HEK293 (cell line): Measurements from ENCODE around the gene NEK6.

Experiments used
- CTCF ChIA-PET: fragments of 350-600 bp; formaldehyde crosslinking; extraction: SDS; loops from one replicate; lab custom pipeline; 2021; ENCODE audit warnings: antibody characterized with exemption; lab: Yijun Ruan, JAX
- POLR2A ChIA-PET: fragments of 300-600 bp; formaldehyde crosslinking; extraction: SDS; loops from one replicate; lab custom pipeline; 2020; ENCODE audit warnings: antibody characterized with exemption, inconsistent platforms; lab: Yijun Ruan, JAX
- H3K27ac ChIP-seq: fragments of 200-500 bp; sonication (Bioruptor generic); 2 replicates; pipeline ENCODE4 v1.5.1; 2014; ENCODE audit warnings: low read depth, low read length, control low read depth, inconsistent platforms; ENCODE audit errors: extremely low read depth
- H3K36me3 ChIP-seq, 2 experiments: fragments of 200-500 bp in 1 of 2; sonication (Bioruptor generic) in 1 of 2; 1 replicate in 1 of 2; 2 replicates in 1 of 2; pipeline ENCODE4 v1.5.1; 2014 to 2017; ENCODE audit warnings: inconsistent platforms in 2 of 2, low read length in 2 of 2; ENCODE audit not compliant: control insufficient read depth in 2 of 2, insufficient read depth in 1 of 2
- H3K4me1 ChIP-seq: fragments of 200-500 bp; sonication (Bioruptor generic); 2 replicates; pipeline ENCODE4 v1.5.1; 2014; ENCODE audit warnings: mild to moderate bottlenecking, low read length, inconsistent platforms; ENCODE audit not compliant: control insufficient read depth, insufficient read depth
- H3K4me3 ChIP-seq: 2 replicates; pipeline ENCODE4 v1.5.1; 2011; ENCODE audit warnings: low read depth, mild to moderate bottlenecking, control low read depth, low read length, moderate library complexity
- H3K9me3 ChIP-seq: fragments of 200-500 bp; sonication (Bioruptor generic); 2 replicates; pipeline ENCODE4 v1.5.1; 2014; ENCODE audit warnings: low read depth, low read length, inconsistent platforms; ENCODE audit not compliant: control insufficient read depth, insufficient read depth
- MEIS1 ChIP-seq: sonication (generic); formaldehyde crosslinking; IDR thresholded peaks from 2 replicates; pipeline ENCODE4 v1.8.1; 2022; ENCODE audit warnings: missing genetic modification reagents, mild to moderate bottlenecking, borderline replicate concordance
- ZBTB17 ChIP-seq: fragments of 450-650 bp; formaldehyde crosslinking; IDR thresholded peaks from 2 replicates; pipeline ENCODE4 v1.5.1; 2016; ENCODE audit warnings: missing biosample characterization, missing genetic modification characterization
- ZBTB20 ChIP-seq: fragments of 450-650 bp; formaldehyde crosslinking; IDR thresholded peaks from 2 replicates; pipeline ENCODE4 v1.5.1; 2016; ENCODE audit warnings: missing biosample characterization, missing genetic modification characterization
- ZFHX2 ChIP-seq: fragments of 450-650 bp; formaldehyde crosslinking; conservative IDR thresholded peaks from 2 replicates; pipeline ENCODE4 v1.5.1; 2016; ENCODE audit warnings: missing biosample characterization, missing genetic modification characterization
- ZFP37 ChIP-seq: fragments of 450-650 bp; formaldehyde crosslinking; IDR thresholded peaks from 2 replicates; pipeline ENCODE4 v1.5.1; 2016; ENCODE audit warnings: missing biosample characterization, missing genetic modification characterization
- ZNF10 ChIP-seq: fragments of 450-650 bp; formaldehyde crosslinking; IDR thresholded peaks from 2 replicates; pipeline ENCODE4 v1.5.1; 2017; ENCODE audit warnings: missing biosample characterization, missing genetic modification characterization
- ZNF248 ChIP-seq: fragments of 450-650 bp; formaldehyde crosslinking; IDR thresholded peaks from 2 replicates; pipeline ENCODE4 v1.5.1; 2017; ENCODE audit warnings: missing biosample characterization, missing genetic modification characterization
- ZNF311 ChIP-seq: fragments of 450-650 bp; formaldehyde crosslinking; IDR thresholded peaks from 2 replicates; pipeline ENCODE4 v1.5.1; 2017; ENCODE audit warnings: missing biosample characterization, missing genetic modification characterization, borderline replicate concordance
- ZNF433 ChIP-seq: fragments of 450-650 bp; formaldehyde crosslinking; IDR thresholded peaks from 2 replicates; pipeline ENCODE4 v1.5.1; 2016; ENCODE audit warnings: missing biosample characterization, missing genetic modification characterization, low read depth
- ZNF529 ChIP-seq: fragments of 450-650 bp; formaldehyde crosslinking; IDR thresholded peaks from 2 replicates; pipeline ENCODE4 v1.5.1; 2017; ENCODE audit warnings: missing genetic modification characterization, missing biosample characterization; ENCODE audit not compliant: insufficient replicate concordance
- ZNF530 ChIP-seq: fragments of 450-650 bp; formaldehyde crosslinking; IDR thresholded peaks from 2 replicates; pipeline ENCODE4 v1.5.1; 2016; ENCODE audit warnings: low read depth, missing biosample characterization, missing genetic modification characterization
- ZNF549 ChIP-seq: fragments of 450-650 bp; IDR thresholded peaks from 2 replicates; pipeline ENCODE4 v1.5.1; 2018; ENCODE audit warnings: missing biosample characterization, missing genetic modification characterization, mild to moderate bottlenecking, inconsistent platforms, moderate library complexity
- ZNF571 ChIP-seq: fragments of 450-650 bp; formaldehyde crosslinking; IDR thresholded peaks from 2 replicates; pipeline ENCODE4 v1.5.0; 2017; ENCODE audit warnings: missing biosample characterization, missing genetic modification characterization
- ZNF837 ChIP-seq: fragments of 450-650 bp; formaldehyde crosslinking; IDR thresholded peaks from 2 replicates; pipeline ENCODE4 v1.5.1; 2016; ENCODE audit warnings: missing biosample characterization, missing genetic modification characterization
- ZSCAN30 ChIP-seq: fragments of 450-650 bp; IDR thresholded peaks from 2 replicates; pipeline ENCODE4 v1.5.1; 2018; ENCODE audit warnings: missing biosample characterization, mild to moderate bottlenecking, missing genetic modification characterization, moderate library complexity
- TF ChIP-seq, protein P1 (sequence below): fragments of 450-650 bp; formaldehyde crosslinking; IDR thresholded peaks from 2 replicates; pipeline ENCODE4; 2016; ENCODE audit warnings: missing biosample characterization, missing genetic modification characterization
- TF ChIP-seq, protein P2 (sequence below): fragments of 450-650 bp; formaldehyde crosslinking; IDR thresholded peaks from 2 replicates; pipeline ENCODE4 v1.5.1; 2017; ENCODE audit warnings: missing biosample characterization, mild to moderate bottlenecking, missing genetic modification characterization, moderate library complexity
- TF ChIP-seq, protein P3 (sequence below): fragments of 450-650 bp; formaldehyde crosslinking; IDR thresholded peaks from 2 replicates; pipeline ENCODE4 v1.5.1; 2016; ENCODE audit warnings: missing biosample characterization, missing genetic modification characterization
- TF ChIP-seq, protein P4 (sequence below): fragments of 450-650 bp; formaldehyde crosslinking; IDR thresholded peaks from 2 replicates; pipeline ENCODE4 v1.5.1; 2016; ENCODE audit warnings: missing biosample characterization, missing genetic modification characterization
- TF ChIP-seq, protein P5 (sequence below): fragments of 450-650 bp; formaldehyde crosslinking; IDR thresholded peaks from 2 replicates; pipeline ENCODE4 v1.5.1; 2016; ENCODE audit warnings: missing biosample characterization, missing genetic modification characterization

The NEK6 gene

DNA sequence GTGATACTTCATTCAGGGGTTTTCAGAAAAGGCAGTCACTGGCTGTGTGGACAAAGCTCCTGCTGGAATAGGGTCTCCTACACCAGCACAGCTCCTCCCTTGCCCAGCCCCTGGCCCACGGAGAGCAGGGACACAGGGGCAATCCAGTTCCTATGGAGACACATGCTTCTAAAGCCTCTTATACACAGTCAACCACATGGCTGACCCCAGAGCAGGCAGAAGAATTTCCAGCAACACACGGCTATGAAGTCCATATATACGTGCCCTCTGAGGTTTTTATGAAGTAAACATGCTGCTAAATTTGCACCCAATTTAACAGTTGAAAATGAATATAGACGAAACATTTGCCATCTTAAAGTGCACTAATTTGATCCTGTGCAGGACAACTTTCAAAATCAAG is 138.1 kb downstream of the NEK6 start:
- TF ChIP-seq ZNF311 (tag by site-specific recombination) (no peak), ZNF10 (no peak), ZNF529 (tag by site-specific recombination) (no peak), ZFHX2 (no peak), ZFP37 (tag by site-specific recombination) (no peak), MEIS1 (no peak), ZSCAN30 (no peak), ZNF571 (tag by site-specific recombination) (no peak), ZNF837 (no peak), ZNF530 (tag by site-specific recombination) (no peak)
- TF ChIP-seq, protein P1, sequence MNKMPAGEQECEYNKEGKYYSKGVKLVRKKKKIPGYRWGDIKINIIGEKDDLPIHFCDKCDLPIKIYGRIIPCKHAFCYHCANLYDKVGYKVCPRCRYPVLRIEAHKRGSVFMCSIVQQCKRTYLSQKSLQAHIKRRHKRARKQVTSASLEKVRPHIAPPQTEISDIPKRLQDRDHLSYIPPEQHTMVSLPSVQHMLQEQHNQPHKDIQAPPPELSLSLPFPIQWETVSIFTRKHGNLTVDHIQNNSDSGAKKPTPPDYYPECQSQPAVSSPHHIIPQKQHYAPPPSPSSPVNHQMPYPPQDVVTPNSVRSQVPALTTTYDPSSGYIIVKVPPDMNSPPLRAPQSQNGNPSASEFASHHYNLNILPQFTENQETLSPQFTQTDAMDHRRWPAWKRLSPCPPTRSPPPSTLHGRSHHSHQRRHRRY (tag by site-specific recombination), result no peak
- H3K27ac ChIP-seq, result no peak overlapping the region
- ChIA-PET CTCF (interaction anchor here (0.6 to 1.2 kb wide), 5 partner anchors 9 to 1607 kb away, joined by 3 to 8 read pairs (median 4); no protein-coding TSS in a partner anchor), POLR2A (no interaction called here)
- H3K9me3 ChIP-seq, result no peaks in the 10 kb centered on the region
- H3K4me1 ChIP-seq, result peaks cover 11% of the 10 kb centered on the region
- no peak overlapping the region for H3K4me3 ChIP-seq
- H3K36me3 ChIP-seq, result peaks cover 0 to 49% of the 10 kb centered on the region in 2 experiments; a peak in 1 of 3 replicates

DNA sequence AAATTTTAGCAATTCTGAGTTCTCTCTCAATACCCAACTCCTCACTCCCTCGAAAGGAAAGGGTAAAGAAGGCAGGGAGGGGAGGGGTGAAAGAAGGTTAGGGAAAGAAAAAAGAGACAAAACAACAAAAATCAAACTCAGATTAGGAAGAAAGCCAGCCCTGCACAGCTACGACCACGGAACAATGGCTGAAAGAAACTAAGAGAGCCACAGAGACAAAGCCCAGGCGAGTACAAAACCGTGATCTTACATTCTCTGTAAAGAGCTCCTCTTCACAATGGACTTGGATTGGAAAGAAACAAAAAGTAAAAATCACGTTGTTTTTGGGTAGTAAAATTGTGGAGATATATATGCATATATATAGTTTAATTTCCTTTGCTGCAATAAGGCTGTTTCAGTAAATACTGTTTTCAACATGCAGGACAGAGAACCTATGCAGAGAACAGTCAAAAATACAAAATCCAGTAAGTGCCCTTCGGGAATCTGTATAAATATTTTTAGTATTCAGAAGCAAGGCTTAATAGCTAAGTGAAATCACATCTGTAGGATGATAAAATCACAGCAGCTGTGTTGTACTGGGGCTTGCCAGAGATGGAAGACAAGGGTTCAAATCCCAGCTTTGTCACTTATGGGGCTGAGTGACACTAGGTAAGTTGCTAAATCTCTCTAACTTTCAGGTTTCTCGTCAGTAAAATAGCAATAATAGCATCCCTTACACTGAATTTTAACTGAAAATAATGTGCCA is 140.6 kb downstream of the NEK6 start:
- Histone ChIP-seq H3K27ac (no peak overlapping the region), H3K9me3 (no peaks in the 10 kb centered on the region), H3K36me3 (peaks cover 3 to 74% of the 10 kb centered on the region in 2 experiments; a peak in 2 of 3 replicates), H3K4me3 (no peak overlapping the region), H3K4me1 (peaks cover 2% of the 10 kb centered on the region)
- ChIA-PET POLR2A (interaction anchor here (0.7 to 1.2 kb wide), 2 partner anchors 10 to 128 kb away, joined by 3 read pairs; no protein-coding TSS in a partner anchor), CTCF (interaction anchor here (0.8 to 2.8 kb wide), 4 partner anchors 9 to 18 kb away, joined by 3 to 17 read pairs (median 4); no protein-coding TSS in a partner anchor)
- TF ChIP-seq ZNF248 (tag by site-specific recombination) (no peak), ZBTB20 (tag by site-specific recombination) (0 out of 2 replicates have a peak, but pooled peaks have one; percentile 22), MEIS1 (no peak)

DNA sequence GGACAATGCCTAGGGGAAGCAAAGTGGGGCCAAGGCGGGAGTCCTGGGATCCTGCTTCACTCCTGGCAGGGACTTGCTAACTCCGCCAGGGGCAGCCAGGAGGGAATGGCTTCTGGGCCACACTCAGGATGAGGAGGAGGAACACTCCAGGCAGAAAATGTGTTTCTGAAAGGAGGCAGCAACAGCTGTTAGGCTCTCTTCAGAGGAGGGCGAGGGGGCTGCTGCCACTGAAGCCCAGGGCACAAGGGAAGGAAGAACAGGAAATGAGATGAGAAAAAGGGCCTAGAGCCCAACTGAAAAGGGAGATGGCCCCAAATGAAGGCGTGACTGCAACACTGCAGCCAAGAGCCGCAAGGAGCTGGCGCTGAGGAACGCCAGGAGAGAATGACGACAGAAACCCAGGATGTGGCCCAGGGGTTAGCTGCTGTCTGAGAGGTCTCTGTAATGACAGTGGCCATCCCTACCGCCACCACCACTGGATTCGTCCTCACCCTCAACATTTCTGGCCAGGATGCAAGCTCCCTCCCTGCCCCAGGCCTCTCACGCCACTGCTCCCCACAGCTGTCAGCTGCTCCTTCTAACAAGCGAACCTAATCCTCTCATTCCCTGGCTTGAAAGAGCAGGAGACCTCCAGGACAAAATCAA is 141.7 kb downstream of the NEK6 start:
- Histone ChIP-seq H3K4me3 (no peak overlapping the region), H3K4me1 (no peaks in the 10 kb centered on the region), H3K36me3 (peaks cover 5 to 78% of the 10 kb centered on the region in 2 experiments; a peak in 2 of 3 replicates), H3K9me3 (no peaks in the 10 kb centered on the region), H3K27ac (no peak overlapping the region)
- ChIA-PET CTCF (interaction anchor here (0.6 to 2.8 kb wide), 7 partner anchors 8 to 238 kb away, joined by 3 to 17 read pairs (median 3); no protein-coding TSS in a partner anchor), POLR2A (interaction anchor here (1.3 kb wide), 1 partner anchor 8 kb away, joined by 3 read pairs; no protein-coding TSS in a partner anchor)
- TF ChIP-seq, protein P2, sequence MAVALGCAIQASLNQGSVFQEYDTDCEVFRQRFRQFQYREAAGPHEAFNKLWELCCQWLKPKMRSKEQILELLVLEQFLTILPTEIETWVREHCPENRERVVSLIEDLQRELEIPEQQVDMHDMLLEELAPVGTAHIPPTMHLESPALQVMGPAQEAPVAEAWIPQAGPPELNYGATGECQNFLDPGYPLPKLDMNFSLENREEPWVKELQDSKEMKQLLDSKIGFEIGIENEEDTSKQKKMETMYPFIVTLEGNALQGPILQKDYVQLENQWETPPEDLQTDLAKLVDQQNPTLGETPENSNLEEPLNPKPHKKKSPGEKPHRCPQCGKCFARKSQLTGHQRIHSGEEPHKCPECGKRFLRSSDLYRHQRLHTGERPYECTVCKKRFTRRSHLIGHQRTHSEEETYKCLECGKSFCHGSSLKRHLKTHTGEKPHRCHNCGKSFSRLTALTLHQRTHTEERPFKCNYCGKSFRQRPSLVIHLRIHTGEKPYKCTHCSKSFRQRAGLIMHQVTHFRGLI (tag by site-specific recombination), result no peak
- no peak for TF ChIP-seq ZNF549 (tag by site-specific recombination)
- TF ChIP-seq ZBTB17 (tag by site-specific recombination), result no peak
- TF ChIP-seq, protein P3, sequence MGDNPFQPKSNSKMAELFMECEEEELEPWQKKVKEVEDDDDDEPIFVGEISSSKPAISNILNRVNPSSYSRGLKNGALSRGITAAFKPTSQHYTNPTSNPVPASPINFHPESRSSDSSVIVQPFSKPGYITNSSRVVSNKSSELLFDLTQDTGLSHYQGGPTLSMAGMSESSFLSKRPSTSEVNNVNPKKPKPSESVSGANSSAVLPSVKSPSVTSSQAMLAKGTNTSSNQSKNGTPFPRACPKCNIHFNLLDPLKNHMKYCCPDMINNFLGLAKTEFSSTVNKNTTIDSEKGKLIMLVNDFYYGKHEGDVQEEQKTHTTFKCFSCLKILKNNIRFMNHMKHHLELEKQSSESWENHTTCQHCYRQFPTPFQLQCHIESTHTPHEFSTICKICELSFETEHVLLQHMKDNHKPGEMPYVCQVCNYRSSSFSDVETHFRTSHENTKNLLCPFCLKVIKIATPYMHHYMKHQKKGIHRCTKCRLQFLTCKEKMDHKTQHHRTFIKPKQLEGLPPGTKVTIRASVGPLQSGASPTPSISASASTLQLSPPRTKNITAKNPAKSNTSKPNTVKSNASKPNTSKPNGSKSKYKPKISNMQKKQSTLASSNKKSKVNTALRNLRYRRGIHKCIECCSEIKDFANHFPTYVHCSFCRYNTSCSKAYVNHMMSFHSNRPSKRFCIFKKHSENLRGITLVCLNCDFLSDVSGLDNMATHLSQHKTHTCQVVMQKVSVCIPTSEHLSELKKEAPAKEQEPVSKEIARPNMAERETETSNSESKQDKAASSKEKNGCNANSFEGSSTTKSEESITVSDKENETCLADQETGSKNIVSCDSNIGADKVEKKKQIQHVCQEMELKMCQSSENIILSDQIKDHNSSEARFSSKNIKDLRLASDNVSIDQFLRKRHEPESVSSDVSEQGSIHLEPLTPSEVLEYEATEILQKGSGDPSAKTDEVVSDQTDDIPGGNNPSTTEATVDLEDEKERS, result no peak
- no peak for TF ChIP-seq ZNF433 (tag by site-specific recombination)
- no peak for TF ChIP-seq ZNF529 (tag by site-specific recombination)
- TF ChIP-seq, protein P4, sequence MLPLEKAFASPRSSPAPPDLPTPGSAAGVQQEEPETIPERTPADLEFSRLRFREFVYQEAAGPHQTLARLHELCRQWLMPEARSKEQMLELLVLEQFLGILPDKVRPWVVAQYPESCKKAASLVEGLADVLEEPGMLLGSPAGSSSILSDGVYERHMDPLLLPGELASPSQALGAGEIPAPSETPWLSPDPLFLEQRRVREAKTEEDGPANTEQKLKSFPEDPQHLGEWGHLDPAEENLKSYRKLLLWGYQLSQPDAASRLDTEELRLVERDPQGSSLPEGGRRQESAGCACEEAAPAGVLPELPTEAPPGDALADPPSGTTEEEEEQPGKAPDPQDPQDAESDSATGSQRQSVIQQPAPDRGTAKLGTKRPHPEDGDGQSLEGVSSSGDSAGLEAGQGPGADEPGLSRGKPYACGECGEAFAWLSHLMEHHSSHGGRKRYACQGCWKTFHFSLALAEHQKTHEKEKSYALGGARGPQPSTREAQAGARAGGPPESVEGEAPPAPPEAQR (tag by site-specific recombination), result no peak
- TF ChIP-seq, protein P5, sequence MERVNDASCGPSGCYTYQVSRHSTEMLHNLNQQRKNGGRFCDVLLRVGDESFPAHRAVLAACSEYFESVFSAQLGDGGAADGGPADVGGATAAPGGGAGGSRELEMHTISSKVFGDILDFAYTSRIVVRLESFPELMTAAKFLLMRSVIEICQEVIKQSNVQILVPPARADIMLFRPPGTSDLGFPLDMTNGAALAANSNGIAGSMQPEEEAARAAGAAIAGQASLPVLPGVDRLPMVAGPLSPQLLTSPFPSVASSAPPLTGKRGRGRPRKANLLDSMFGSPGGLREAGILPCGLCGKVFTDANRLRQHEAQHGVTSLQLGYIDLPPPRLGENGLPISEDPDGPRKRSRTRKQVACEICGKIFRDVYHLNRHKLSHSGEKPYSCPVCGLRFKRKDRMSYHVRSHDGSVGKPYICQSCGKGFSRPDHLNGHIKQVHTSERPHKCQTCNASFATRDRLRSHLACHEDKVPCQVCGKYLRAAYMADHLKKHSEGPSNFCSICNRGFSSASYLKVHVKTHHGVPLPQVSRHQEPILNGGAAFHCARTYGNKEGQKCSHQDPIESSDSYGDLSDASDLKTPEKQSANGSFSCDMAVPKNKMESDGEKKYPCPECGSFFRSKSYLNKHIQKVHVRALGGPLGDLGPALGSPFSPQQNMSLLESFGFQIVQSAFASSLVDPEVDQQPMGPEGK (tag by site-specific recombination), result no peak
